Thyroid gland (tissue), 4 donors: ENCODE data around the gene NAT9. TPM values are rescaled to one million over a fixed set of nuclear protein-coding genes. Genes with fewer than 3 reads are reported as not detected.

Source experiments
- DNase-seq, 2 donors: peaks; one replicate each; pipeline ENCODE4 v3.0.0-alpha.2; 2019
- H3K27ac ChIP-seq, 3 donors: fragments of 200-600 bp; sonication (generic); 1 replicate in 2 of 3; 2 replicates in 1 of 3; pipeline ENCODE4 v1.5.1; 2016 to 2019; ENCODE audit warnings: mild to moderate bottlenecking in 1 of 3, moderate library complexity in 1 of 3
- H3K27me3 ChIP-seq: fragments of 200-600 bp; sonication (generic); one replicate; pipeline ENCODE4 v1.5.1; 2019
- H3K36me3 ChIP-seq, 2 donors: fragments of 200-600 bp; sonication (generic); one replicate each; pipeline ENCODE4 v1.5.1; 2016 to 2019
- H3K4me1 ChIP-seq, 2 donors: fragments of 200-600 bp; sonication (generic); one replicate each; pipeline ENCODE4 v1.5.1; 2017 to 2019
- H3K4me3 ChIP-seq, 3 donors: fragments of 200-600 bp; sonication (generic); replicated peaks in 1 of 3; 1 replicate in 2 of 3; 2 replicates in 1 of 3; pipeline ENCODE4 v1.5.1; 2016; ENCODE audit warnings: mild to moderate bottlenecking in 1 of 3
- H3K9me3 ChIP-seq: fragments of 200-600 bp; sonication (generic); one replicate; pipeline ENCODE4 v1.5.1; 2017
- CTCF ChIP-seq, 6 experiments: fragments of 200-600 bp in 3 of 6; fragments of 450-650 bp in 3 of 6; sonication (generic) in 3 of 6; IDR thresholded peaks; one replicate each; pipeline ENCODE4 v1.5.1; 2016 to 2019; ENCODE audit warnings: antibody characterized with exemption in 6 of 6, mild to moderate bottlenecking in 2 of 6, inconsistent platforms in 1 of 6, moderate library complexity in 1 of 6
- POLR2A ChIP-seq, 2 donors: fragments of 450-650 bp; IDR thresholded peaks; one replicate each; pipeline ENCODE4 v1.6.1; 2017; ENCODE audit warnings: antibody characterized with exemption in 2 of 2, mild to moderate bottlenecking in 2 of 2, moderate library complexity in 1 of 2
- WGBS, 2 donors: methylation state at CpG; one replicate each; pipeline ENCODE4 v1.1.5; 2017; 5-methylcytosine and 5-hydroxymethylcytosine counted together
- intact Hi-C: fragments of 100-400 bp; cut with DNase I; formaldehyde crosslinking; loops from one replicate; pipeline ENCODE4 v1.15.1; 2023
- total RNA-seq, 4 donors: library from RNA; depleted of rRNA; stranded (reverse); fragments of >200 nt; gene quantifications; one replicate each; pipeline ENCODE4 v1.2.3, GENCODE V29; 2016

NAT9 gene
- total RNA-seq, 4 donors from 2014 or later: 33.1 to 46.5 (median 41.4) TPM

GRCh38 chr17:74786431-74787055 is 10.4 kb upstream of the NAT9 start:
- peaks cover 9 to 17% of the 10 kb centered on the region in 2 donors for H3K4me1 ChIP-seq
- no peaks in the 10 kb centered on the region for H3K9me3 ChIP-seq
- no peak for DNase-seq
- H3K27me3 ChIP-seq: no peaks in the 10 kb centered on the region
- TF ChIP-seq CTCF (IDR thresholded peaks at IDR 0.05) (no peak), POLR2A (IDR thresholded peaks at IDR 0.05) (no peak)
- no peak overlapping the region for H3K27ac ChIP-seq
- 81 to 85% methylated on average over 16 of the region's 16 CpGs for WGBS, 2 donors
- H3K36me3 ChIP-seq: no peaks in the 10 kb centered on the region
- intact Hi-C loops: loop anchor here (5.0 kb wide), 1 partner anchor 44 kb away; no protein-coding TSS in a partner anchor
- no peak overlapping the region for H3K4me3 ChIP-seq

GRCh38 chr17:74785981-74786360 is 9.8 kb upstream of the NAT9 start:
- H3K36me3 ChIP-seq: no peaks in the 10 kb centered on the region
- H3K9me3 ChIP-seq: no peaks in the 10 kb centered on the region
- H3K4me3 ChIP-seq: no peak overlapping the region
- TF ChIP-seq CTCF (IDR thresholded peaks at IDR 0.05) (peak in 1 of 6 experiments; percentile 7), POLR2A (IDR thresholded peaks at IDR 0.05) (no peak)
- H3K27me3 ChIP-seq: no peaks in the 10 kb centered on the region
- intact Hi-C loops: loop anchor here (5.0 kb wide), 1 partner anchor 44 kb away; no protein-coding TSS in a partner anchor
- no peak overlapping the region for H3K27ac ChIP-seq
- H3K4me1 ChIP-seq: peaks cover 9 to 12% of the 10 kb centered on the region in 2 donors
- WGBS, 2 donors: 36 to 43% methylated on average over 9 of the region's 9 CpGs
- peak; percentile 76 to 79 for DNase-seq

- H3K36me3 ChIP-seq: no peaks in the 10 kb centered on the region
These were observed 9.2 kb upstream of the NAT9 start for GRCh38 chr17:74785096-74785980.

GRCh38 chr17:74784125-74784810 is 8.1 kb upstream of the NAT9 start:
- no peak for TF ChIP-seq POLR2A (IDR thresholded peaks at IDR 0.05)
- no peak for TF ChIP-seq CTCF (IDR thresholded peaks at IDR 0.05)
- Histone ChIP-seq H3K4me3 (no peak overlapping the region), H3K4me1 (peaks cover 9 to 12% of the 10 kb centered on the region in 2 donors), H3K9me3 (no peaks in the 10 kb centered on the region), H3K27ac (no peak overlapping the region), H3K36me3 (no peaks in the 10 kb centered on the region), H3K27me3 (no peaks in the 10 kb centered on the region)
- 89% methylated on average over 5 of the region's 5 CpGs for WGBS, 2 donors
- intact Hi-C loops: no loop called here
- DNase-seq: no peak

More at GRCh38 chr17:74785096-74785980, 9.2 kb upstream of the NAT9 start:
- Histone ChIP-seq H3K27me3 (no peaks in the 10 kb centered on the region), H3K4me3 (no peak overlapping the region), H3K27ac (peak overlapping the region in 1 of 3 donors; percentile 28), H3K9me3 (no peaks in the 10 kb centered on the region), H3K4me1 (peaks cover 9 to 12% of the 10 kb centered on the region in 2 donors)
- intact Hi-C loops: loop anchor here (5.0 kb wide), 1 partner anchor 43 kb away; no protein-coding TSS in a partner anchor
- no peak for TF ChIP-seq POLR2A (IDR thresholded peaks at IDR 0.05)
- peak in 4 of 6 experiments; percentile 5 to 39 (median 30) for TF ChIP-seq CTCF (IDR thresholded peaks at IDR 0.05)
- WGBS, 2 donors: 69 to 76% methylated on average over 17 to 21 of the region's 21 CpGs
- DNase-seq: peak; percentile 46 to 51
